Measurements from ENCODE around the gene HOXB13. TPM values are rescaled to one million over a fixed set of nuclear protein-coding genes. Genes with fewer than 3 reads are reported as not detected.

Gene HOXB13
- total and polyA plus RNA-seq, 2 of the 13 experiments (the other 11 are each of a cell fraction or from before 2014, with no cell fraction given): not detected

DNA sequence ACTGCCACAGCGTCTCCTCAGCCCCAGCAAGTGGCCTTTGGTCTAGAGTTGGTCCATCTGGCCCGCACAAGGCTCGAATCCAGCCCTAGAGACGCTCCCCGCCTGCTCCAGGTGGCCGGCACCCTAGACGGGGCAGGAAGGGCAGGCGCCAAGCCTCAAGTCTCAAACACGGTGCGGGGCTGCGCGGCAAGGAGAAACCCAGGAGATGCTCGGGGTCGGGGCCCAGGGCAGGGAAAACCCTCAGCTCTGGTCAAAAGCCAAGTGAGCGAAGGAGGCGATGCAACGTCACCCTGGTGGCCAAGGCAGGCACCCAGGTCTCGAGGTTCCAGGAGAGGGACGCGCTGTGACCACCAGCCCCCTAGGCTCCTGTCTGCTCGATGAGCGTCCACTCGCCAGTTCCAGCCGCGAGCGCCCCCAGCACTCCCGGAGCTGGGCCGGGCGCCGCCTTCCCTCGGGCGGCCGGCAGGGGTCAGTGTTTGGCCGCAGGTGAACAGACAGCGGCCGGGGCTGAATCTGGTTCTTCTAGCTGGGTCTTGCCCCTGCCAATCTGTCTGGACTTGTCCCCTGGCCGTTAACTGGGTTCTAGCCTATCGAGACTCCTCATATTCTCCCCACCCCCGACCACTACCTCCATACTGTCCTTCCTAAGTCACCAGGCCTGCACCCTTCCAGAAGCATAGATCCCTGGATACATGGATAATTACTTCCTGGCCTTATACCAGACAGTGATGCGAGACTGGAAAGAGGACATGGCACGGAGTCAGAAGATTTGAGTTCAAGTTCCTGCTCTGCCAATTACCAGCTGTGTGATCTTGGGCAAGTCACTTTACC is 50.2 kb downstream of the HOXB13 start (continued):
- TF ChIP-seq PTBP1 (IDR thresholded peaks at IDR 0.05; ENCODE audit: low read depth, low read length, poor library complexity, severe bottlenecking): peak; percentile 88
- no peak for TF ChIP-seq DNMT3B (CRISPR knock-in tag; conservative IDR thresholded peaks at IDR 0.05)
- TF ChIP-seq SMAD1 (CRISPR knock-in tag; IDR thresholded peaks at IDR 0.05; ENCODE audit: borderline replicate concordance, low read depth): no peak
- no peak for TF ChIP-seq ZNF724P (CRISPR knock-in tag; IDR thresholded peaks at IDR 0.05; ENCODE audit: borderline replicate concordance)
- TF ChIP-seq ZSCAN20 (CRISPR knock-in tag; IDR thresholded peaks at IDR 0.05; ENCODE audit: borderline replicate concordance): no peak
- no peak for TF ChIP-seq NFIC (IDR thresholded peaks at IDR 0.05; ENCODE audit: low read length)
- no peak for TF ChIP-seq NR1H2 (CRISPR knock-in tag; IDR thresholded peaks at IDR 0.05; ENCODE audit: borderline replicate concordance, low read depth)
- no peak for TF ChIP-seq SIX1 (CRISPR knock-in tag; IDR thresholded peaks at IDR 0.05; ENCODE audit: borderline replicate concordance)
- no peak for TF ChIP-seq SMAD9 (CRISPR knock-in tag; IDR thresholded peaks at IDR 0.05)
- TF ChIP-seq ZNF546 (CRISPR knock-in tag; conservative IDR thresholded peaks at IDR 0.05): no peak
- TF ChIP-seq, protein P1, sequence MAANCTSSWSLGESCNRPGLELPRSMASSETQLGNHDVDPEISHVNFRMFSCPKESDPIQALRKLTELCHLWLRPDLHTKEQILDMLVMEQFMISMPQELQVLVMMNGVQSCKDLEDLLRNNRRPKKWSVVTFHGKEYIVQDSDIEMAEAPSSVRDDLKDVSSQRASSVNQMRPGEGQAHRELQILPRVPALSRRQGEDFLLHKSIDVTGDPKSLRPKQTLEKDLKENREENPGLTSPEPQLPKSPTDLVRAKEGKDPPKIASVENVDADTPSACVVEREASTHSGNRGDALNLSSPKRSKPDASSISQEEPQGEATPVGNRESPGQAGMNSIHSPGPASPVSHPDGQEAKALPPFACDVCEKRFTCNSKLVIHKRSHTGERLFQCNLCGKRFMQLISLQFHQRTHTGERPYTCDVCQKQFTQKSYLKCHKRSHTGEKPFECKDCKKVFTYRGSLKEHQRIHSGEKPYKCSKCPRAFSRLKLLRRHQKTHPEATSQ (CRISPR knock-in tag; IDR thresholded peaks at IDR 0.05; ENCODE audit: borderline replicate concordance): no peak
- no peak for TF ChIP-seq FOXK1 (CRISPR knock-in tag; IDR thresholded peaks at IDR 0.05; ENCODE audit: borderline replicate concordance, low read depth)
- no peak for TF ChIP-seq ZNF496 (CRISPR knock-in tag; IDR thresholded peaks at IDR 0.05; ENCODE audit: insufficient replicate concordance)
- TF ChIP-seq, protein P2, sequence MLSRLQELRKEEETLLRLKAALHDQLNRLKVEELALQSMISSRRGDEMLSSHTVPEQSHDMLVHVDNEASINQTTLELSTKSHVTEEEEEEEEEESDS (CRISPR knock-in tag; IDR thresholded peaks at IDR 0.05; ENCODE audit: borderline replicate concordance): no peak
- TF ChIP-seq ZNF672 (CRISPR knock-in tag; IDR thresholded peaks at IDR 0.05): no peak
- TF ChIP-seq ZNF543 (CRISPR knock-in tag; IDR thresholded peaks at IDR 0.05): no peak
- TF ChIP-seq, protein P3, sequence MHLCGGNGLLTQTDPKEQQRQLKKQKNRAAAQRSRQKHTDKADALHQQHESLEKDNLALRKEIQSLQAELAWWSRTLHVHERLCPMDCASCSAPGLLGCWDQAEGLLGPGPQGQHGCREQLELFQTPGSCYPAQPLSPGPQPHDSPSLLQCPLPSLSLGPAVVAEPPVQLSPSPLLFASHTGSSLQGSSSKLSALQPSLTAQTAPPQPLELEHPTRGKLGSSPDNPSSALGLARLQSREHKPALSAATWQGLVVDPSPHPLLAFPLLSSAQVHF (CRISPR knock-in tag; IDR thresholded peaks at IDR 0.05): no peak
- TF ChIP-seq SP4 (CRISPR knock-in tag; IDR thresholded peaks at IDR 0.05): no peak
- TF ChIP-seq MAF1 (CRISPR knock-in tag; IDR thresholded peaks at IDR 0.05; ENCODE audit: borderline replicate concordance): no peak
- no peak for TF ChIP-seq ISX (CRISPR knock-in tag; conservative IDR thresholded peaks at IDR 0.05)
- no peak for TF ChIP-seq DMAP1 (CRISPR knock-in tag; IDR thresholded peaks at IDR 0.05)
- TF ChIP-seq, protein P4, sequence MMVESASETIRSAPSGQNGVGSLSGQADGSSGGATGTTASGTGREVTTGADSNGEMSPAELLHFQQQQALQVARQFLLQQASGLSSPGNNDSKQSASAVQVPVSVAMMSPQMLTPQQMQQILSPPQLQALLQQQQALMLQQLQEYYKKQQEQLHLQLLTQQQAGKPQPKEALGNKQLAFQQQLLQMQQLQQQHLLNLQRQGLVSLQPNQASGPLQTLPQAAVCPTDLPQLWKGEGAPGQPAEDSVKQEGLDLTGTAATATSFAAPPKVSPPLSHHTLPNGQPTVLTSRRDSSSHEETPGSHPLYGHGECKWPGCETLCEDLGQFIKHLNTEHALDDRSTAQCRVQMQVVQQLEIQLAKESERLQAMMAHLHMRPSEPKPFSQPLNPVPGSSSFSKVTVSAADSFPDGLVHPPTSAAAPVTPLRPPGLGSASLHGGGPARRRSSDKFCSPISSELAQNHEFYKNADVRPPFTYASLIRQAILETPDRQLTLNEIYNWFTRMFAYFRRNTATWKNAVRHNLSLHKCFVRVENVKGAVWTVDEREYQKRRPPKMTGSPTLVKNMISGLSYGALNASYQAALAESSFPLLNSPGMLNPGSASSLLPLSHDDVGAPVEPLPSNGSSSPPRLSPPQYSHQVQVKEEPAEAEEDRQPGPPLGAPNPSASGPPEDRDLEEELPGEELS (CRISPR knock-in tag; IDR thresholded peaks at IDR 0.05): 0 out of 2 replicates have a peak, but pooled peaks have one; percentile 25
- TF ChIP-seq, protein P5, sequence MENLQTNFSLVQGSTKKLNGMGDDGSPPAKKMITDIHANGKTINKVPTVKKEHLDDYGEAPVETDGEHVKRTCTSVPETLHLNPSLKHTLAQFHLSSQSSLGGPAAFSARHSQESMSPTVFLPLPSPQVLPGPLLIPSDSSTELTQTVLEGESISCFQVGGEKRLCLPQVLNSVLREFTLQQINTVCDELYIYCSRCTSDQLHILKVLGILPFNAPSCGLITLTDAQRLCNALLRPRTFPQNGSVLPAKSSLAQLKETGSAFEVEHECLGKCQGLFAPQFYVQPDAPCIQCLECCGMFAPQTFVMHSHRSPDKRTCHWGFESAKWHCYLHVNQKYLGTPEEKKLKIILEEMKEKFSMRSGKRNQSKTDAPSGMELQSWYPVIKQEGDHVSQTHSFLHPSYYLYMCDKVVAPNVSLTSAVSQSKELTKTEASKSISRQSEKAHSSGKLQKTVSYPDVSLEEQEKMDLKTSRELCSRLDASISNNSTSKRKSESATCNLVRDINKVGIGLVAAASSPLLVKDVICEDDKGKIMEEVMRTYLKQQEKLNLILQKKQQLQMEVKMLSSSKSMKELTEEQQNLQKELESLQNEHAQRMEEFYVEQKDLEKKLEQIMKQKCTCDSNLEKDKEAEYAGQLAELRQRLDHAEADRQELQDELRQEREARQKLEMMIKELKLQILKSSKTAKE (CRISPR knock-in tag; IDR thresholded peaks at IDR 0.05; ENCODE audit: borderline replicate concordance): no peak
- no peak for TF ChIP-seq ZNF180 (CRISPR knock-in tag; IDR thresholded peaks at IDR 0.05; ENCODE audit: borderline replicate concordance, low read depth)

All from HepG2 (cell line).